Endothelial cell of umbilical vein (primary cell): ENCODE results near the gene GRM4.

ENCODE experiments used
- EZH2 ChIP-seq: IDR thresholded peaks from 2 replicates; pipeline ENCODE4 v1.6.1; 2012; ENCODE audit warnings: borderline replicate concordance, low read depth, mild to moderate bottlenecking, moderate library complexity, low read length, inconsistent platforms; ENCODE audit not compliant: severe bottlenecking
- FOS ChIP-seq: IDR thresholded peaks from 2 replicates; pipeline ENCODE4 v1.6.1; 2011; ENCODE audit warnings: mild to moderate bottlenecking, low read length, moderate library complexity, borderline replicate concordance; ENCODE audit not compliant: insufficient read depth
- GATA2 ChIP-seq: IDR thresholded peaks from 2 replicates; pipeline ENCODE4 v1.7.0; 2011; ENCODE audit warnings: low read depth, mild to moderate bottlenecking, moderate library complexity, mixed read lengths, low read length; ENCODE audit not compliant: insufficient read length, insufficient read depth
- POLR2A ChIP-seq: IDR thresholded peaks from 2 replicates; pipeline ENCODE4 v1.6.1; 2012; ENCODE audit warnings: low read depth, mild to moderate bottlenecking, control low read depth, low read length
- POLR2AphosphoS5 ChIP-seq: IDR thresholded peaks from 2 replicates; pipeline ENCODE4 v1.6.1; 2012; ENCODE audit warnings: low read depth, mild to moderate bottlenecking, control low read depth, low read length, moderate library complexity; ENCODE audit not compliant: insufficient read depth
- TF ChIP-seq, protein P1 (sequence below), 2 donors: IDR thresholded peaks; 1 replicate in 1 of 2; 2 replicates in 1 of 2; pipeline ENCODE4 v1.5.1; 2011; ENCODE audit warnings: low read length in 2 of 2, mild to moderate bottlenecking in 2 of 2, moderate library complexity in 2 of 2, control low read depth in 1 of 2, inconsistent platforms in 1 of 2, low read depth in 1 of 2; ENCODE audit not compliant: insufficient read depth in 1 of 2; ENCODE audit errors: extremely low read depth in 1 of 2
- TF ChIP-seq, protein P2 (sequence below): IDR thresholded peaks from 2 replicates; pipeline ENCODE4 v1.6.1; 2011; ENCODE audit not compliant: insufficient read depth, insufficient read length

DNA sequence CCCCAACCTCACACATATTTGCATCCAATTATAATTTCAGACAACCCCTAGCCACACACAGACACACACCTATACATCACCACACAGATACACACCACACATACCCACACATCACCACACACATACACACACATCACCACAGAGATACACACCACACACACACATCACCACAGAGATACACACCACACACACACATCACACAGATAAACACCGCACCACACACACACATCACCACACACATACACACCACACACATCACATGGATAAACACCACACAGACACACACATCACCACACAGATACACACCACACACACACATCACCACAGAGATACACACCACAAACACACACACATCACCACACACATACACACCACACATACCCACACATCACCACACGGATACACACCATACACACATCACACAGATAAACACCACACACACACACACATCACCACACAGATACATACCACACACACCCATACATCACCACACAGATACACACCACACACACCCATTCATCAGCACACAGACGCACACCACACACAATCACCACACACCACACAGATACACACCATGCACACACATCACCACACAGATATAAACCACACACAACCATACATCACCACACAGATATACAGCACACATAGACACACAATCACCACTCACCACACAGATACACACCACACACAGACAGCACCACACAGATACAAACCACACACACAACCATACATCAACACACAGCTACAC, 74.6 kb downstream of the GRM4 start:
- TF ChIP-seq, protein P1, sequence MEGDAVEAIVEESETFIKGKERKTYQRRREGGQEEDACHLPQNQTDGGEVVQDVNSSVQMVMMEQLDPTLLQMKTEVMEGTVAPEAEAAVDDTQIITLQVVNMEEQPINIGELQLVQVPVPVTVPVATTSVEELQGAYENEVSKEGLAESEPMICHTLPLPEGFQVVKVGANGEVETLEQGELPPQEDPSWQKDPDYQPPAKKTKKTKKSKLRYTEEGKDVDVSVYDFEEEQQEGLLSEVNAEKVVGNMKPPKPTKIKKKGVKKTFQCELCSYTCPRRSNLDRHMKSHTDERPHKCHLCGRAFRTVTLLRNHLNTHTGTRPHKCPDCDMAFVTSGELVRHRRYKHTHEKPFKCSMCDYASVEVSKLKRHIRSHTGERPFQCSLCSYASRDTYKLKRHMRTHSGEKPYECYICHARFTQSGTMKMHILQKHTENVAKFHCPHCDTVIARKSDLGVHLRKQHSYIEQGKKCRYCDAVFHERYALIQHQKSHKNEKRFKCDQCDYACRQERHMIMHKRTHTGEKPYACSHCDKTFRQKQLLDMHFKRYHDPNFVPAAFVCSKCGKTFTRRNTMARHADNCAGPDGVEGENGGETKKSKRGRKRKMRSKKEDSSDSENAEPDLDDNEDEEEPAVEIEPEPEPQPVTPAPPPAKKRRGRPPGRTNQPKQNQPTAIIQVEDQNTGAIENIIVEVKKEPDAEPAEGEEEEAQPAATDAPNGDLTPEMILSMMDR (IDR thresholded peaks at IDR 0.05; ENCODE audit: extremely low read depth in 1 of 2, insufficient read depth in 1 of 2, low read depth in 1 of 2, low read length in 2 of 2), result no peak
- no peak for TF ChIP-seq GATA2
- TF ChIP-seq EZH2, result no peak
- no peak for TF ChIP-seq POLR2A
- TF ChIP-seq, protein P2, sequence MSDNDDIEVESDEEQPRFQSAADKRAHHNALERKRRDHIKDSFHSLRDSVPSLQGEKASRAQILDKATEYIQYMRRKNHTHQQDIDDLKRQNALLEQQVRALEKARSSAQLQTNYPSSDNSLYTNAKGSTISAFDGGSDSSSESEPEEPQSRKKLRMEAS, result no peak
- no peak for TF ChIP-seq POLR2AphosphoS5
- TF ChIP-seq FOS, result no peak
